Hepatocyte (in vitro differentiated cells): ENCODE results near the gene RBCK1. TPM values are rescaled to one million over a fixed set of nuclear protein-coding genes. Genes with fewer than 3 reads are reported as not detected.
A peak's percentile ranks its signal among the peaks of the same experiment; 100 is the strongest.

ENCODE experiments used
- DNase-seq: peaks from one replicate; pipeline ENCODE4 v3.0.0-alpha.2; 2016; ENCODE audit warnings: low spot score
- H2AFZ ChIP-seq: fragments of 200-600 bp; sonication (generic); 2 replicates; pipeline ENCODE4 v1.6.0; 2016; ENCODE audit warnings: antibody characterized with exemption, mild to moderate bottlenecking
- H3K27ac ChIP-seq: fragments of 200-600 bp; sonication (generic); 2 replicates; pipeline ENCODE4 v1.5.1; 2016; ENCODE audit warnings: mild to moderate bottlenecking
- H3K27me3 ChIP-seq: fragments of 200-600 bp; sonication (generic); 2 replicates; pipeline ENCODE4 v1.6.1; 2016
- H3K36me3 ChIP-seq: fragments of 200-600 bp; sonication (generic); replicated peaks from 2 replicates; pipeline ENCODE4 v1.5.1; 2016; ENCODE audit warnings: low read depth; ENCODE audit not compliant: insufficient read depth
- H3K4me1 ChIP-seq: fragments of 200-600 bp; sonication (generic); 2 replicates; pipeline ENCODE4 v1.5.1; 2016; ENCODE audit warnings: mild to moderate bottlenecking, moderate library complexity; ENCODE audit not compliant: insufficient read depth
- H3K4me2 ChIP-seq: fragments of 200-600 bp; sonication (generic); 2 replicates; pipeline ENCODE4 v1.6.0; 2016
- H3K4me3 ChIP-seq: fragments of 200-600 bp; sonication (generic); 2 replicates; pipeline ENCODE4 v1.5.1; 2016; ENCODE audit warnings: mild to moderate bottlenecking
- H3K79me2 ChIP-seq: fragments of 200-600 bp; sonication (generic); 2 replicates; pipeline ENCODE4 v1.6.0; 2017; ENCODE audit warnings: mild to moderate bottlenecking
- H3K9me2 ChIP-seq: fragments of 200-600 bp; sonication (generic); replicated peaks from 2 replicates; pipeline ENCODE4 v1.6.0; 2017; ENCODE audit warnings: mild to moderate bottlenecking; ENCODE audit not compliant: insufficient read depth
- H3K9me3 ChIP-seq: fragments of 200-600 bp; sonication (generic); 2 replicates; pipeline ENCODE4 v1.5.1; 2016; ENCODE audit warnings: low read depth, mild to moderate bottlenecking
- H4K20me1 ChIP-seq: fragments of 200-600 bp; sonication (generic); 2 replicates; pipeline ENCODE4 v1.6.0; 2016; ENCODE audit warnings: mild to moderate bottlenecking; ENCODE audit not compliant: insufficient read depth, poor library complexity, severe bottlenecking
- CTCF ChIP-seq: fragments of 200-600 bp; sonication (generic); IDR thresholded peaks from 2 replicates; pipeline ENCODE4 v1.5.1; 2016; ENCODE audit warnings: antibody characterized with exemption, mild to moderate bottlenecking; ENCODE audit not compliant: poor library complexity
- EZH2 ChIP-seq: fragments of 200-600 bp; sonication (generic); IDR thresholded peaks from 2 replicates; pipeline ENCODE4 v1.6.1; 2016; ENCODE audit warnings: antibody characterized with exemption, mild to moderate bottlenecking, borderline replicate concordance
- EZH2phosphoT487 ChIP-seq: fragments of 200-600 bp; sonication (generic); IDR thresholded peaks from one replicate; pipeline ENCODE4 v1.6.1; 2018; ENCODE audit warnings: antibody characterized with exemption, mild to moderate bottlenecking, low read depth, moderate library complexity; ENCODE audit not compliant: unreplicated experiment, severe bottlenecking
- WGBS: methylation state at CpG from one replicate; pipeline ENCODE4 v1.1.6; 2016; ENCODE audit warnings: low lambda C conversion rate; ENCODE audit errors: missing lambda C conversion rate; 5-methylcytosine and 5-hydroxymethylcytosine counted together
- polyA plus RNA-seq: library from polyadenylated mRNA; unstranded; fragments of >200 nt; fragmentation: Nextera tagmentation; extraction: Ambion mirVana; gene quantifications from 2 replicates; pipeline ENCODE4 v1.2.1, GENCODE V29; 2016
- total RNA-seq: library from RNA; depleted of rRNA; stranded (reverse); fragments of >200 nt; gene quantifications from 2 replicates; pipeline ENCODE4 v1.2.3, GENCODE V29; 2014

RBCK1 gene
- total and polyA plus RNA-seq, 2 experiments from 2014 or later = 76.4 to 80.8 TPM

- Histone ChIP-seq H4K20me1 (peaks cover 72% of the 10 kb centered on the region), H2AFZ (no peak overlapping the region), H3K27ac (no peak overlapping the region), H3K4me2 (no peak overlapping the region), H3K9me3 (no peaks in the 10 kb centered on the region), H3K4me3 (no peak overlapping the region), H3K27me3 (no peaks in the 10 kb centered on the region), H3K36me3 (no peaks in the 10 kb centered on the region), H3K9me2 (no peaks in the 10 kb centered on the region), H3K79me2 (peaks cover 80% of the 10 kb centered on the region), H3K4me1 (peaks cover 16% of the 10 kb centered on the region)
- WGBS = 70% methylated on average over 6 of the region's 6 CpGs
- TF ChIP-seq EZH2phosphoT487 (no peak), CTCF (no peak), EZH2 (no peak)
- no peak for DNase-seq
Observed at GRCh38 chr20:458776-459175, 50.7 kb downstream of the RBCK1 start.

- peak overlapping the region; percentile 93 for H3K4me2 ChIP-seq
- peaks cover 64% of the 10 kb centered on the region for H4K20me1 ChIP-seq
- H3K27me3 ChIP-seq = no peaks in the 10 kb centered on the region
- H3K27ac ChIP-seq = no peak overlapping the region
- no peak for TF ChIP-seq CTCF
- no peak for TF ChIP-seq EZH2phosphoT487
- TF ChIP-seq EZH2 = no peak
- H3K79me2 ChIP-seq = peaks cover 66% of the 10 kb centered on the region
- H3K9me3 ChIP-seq = no peaks in the 10 kb centered on the region
- H3K9me2 ChIP-seq = no peaks in the 10 kb centered on the region
- H2AFZ ChIP-seq = no peak overlapping the region
- no peak for DNase-seq
- H3K36me3 ChIP-seq = no peaks in the 10 kb centered on the region
- H3K4me3 ChIP-seq = no peak overlapping the region
- 34% methylated on average over 3 of the region's 3 CpGs for WGBS
- H3K4me1 ChIP-seq = peaks cover 16% of the 10 kb centered on the region
Observed at GRCh38 chr20:460180-460579, 52.1 kb downstream of the RBCK1 start.

- WGBS = 82% methylated on average over 2 of the region's 2 CpGs
- Histone ChIP-seq H3K36me3 (no peaks in the 10 kb centered on the region), H3K9me3 (no peaks in the 10 kb centered on the region), H3K4me1 (peaks cover 16% of the 10 kb centered on the region), H3K9me2 (no peaks in the 10 kb centered on the region), H4K20me1 (peaks cover 59% of the 10 kb centered on the region), H3K4me3 (peak overlapping the region; percentile 92), H2AFZ (no peak overlapping the region), H3K79me2 (peaks cover 61% of the 10 kb centered on the region), H3K27ac (no peak overlapping the region), H3K4me2 (peak overlapping the region; percentile 93), H3K27me3 (no peaks in the 10 kb centered on the region)
- DNase-seq = no peak
- TF ChIP-seq EZH2phosphoT487 (no peak), EZH2 (no peak), CTCF (no peak)
Observed at GRCh38 chr20:460707-461106, 52.6 kb downstream of the RBCK1 start.
